HCT116 (cell line): ENCODE results near the gene FOXK1. TPM values are rescaled to one million over a fixed set of nuclear protein-coding genes. Genes with fewer than 3 reads are reported as not detected.

Experiments
- ATAC-seq: fragments of 200-7000 bp; cut with Tn5 transposase; 2 replicates; pipeline ENCODE4 v1.9.1; 2020; ENCODE audit warnings: mild to moderate bottlenecking, moderate library complexity
- BruUV-seq: library from RNA; stranded (reverse); fragments of 400-500 nt; replicated peaks from 2 replicates; lab custom pipeline; 2021; lab: Mats Ljungman, UMichigan
- CTCF ChIA-PET: fragments of 300-600 bp; sonication (Branson Sonifier 250); formaldehyde crosslinking; loops from one replicate; lab custom pipeline; 2021; ENCODE audit warnings: antibody characterized with exemption; lab: Charles Lee
- POLR2A ChIA-PET: fragments of 300-600, 350-600 bp; sonication (Branson Sonifier 250); formaldehyde crosslinking; loops from one replicate; lab custom pipeline; 2021; ENCODE audit warnings: antibody characterized with exemption; lab: Charles Lee
- RAD21 ChIA-PET, 2 experiments: fragments of 300-600 bp; sonication (Branson Sonifier 250); formaldehyde crosslinking; loops; one replicate each; lab custom pipeline; 2023; ENCODE audit warnings: low total read pairs in 2 of 2; ENCODE audit not compliant: uncharacterized antibody in 2 of 2, unreplicated experiment in 2 of 2, low non-redundant PET in 1 of 2; lab: Charles Lee
- DNase-seq: peaks from one replicate; pipeline ENCODE4 v3.0.0-alpha.2; 2010; ENCODE audit warnings: low read depth, low spot score
- H2AFZ ChIP-seq: fragments of 200-600 bp; shearing (Covaris generic), sonication (generic); 2 replicates; pipeline ENCODE4 v1.6.1; 2017; ENCODE audit warnings: low read depth, mixed run types, mixed read lengths, antibody characterized with exemption, low read length; ENCODE audit not compliant: poor library complexity, severe bottlenecking
- H3K27ac ChIP-seq: 2 replicates; pipeline ENCODE4 v1.5.1; 2012; ENCODE audit warnings: low read depth, low read length
- H3K27me3 ChIP-seq: fragments of 200-600 bp; sonication (generic); 2 replicates; pipeline ENCODE4 v1.6.1; 2016; ENCODE audit warnings: mixed run types, low read length, mixed read lengths; ENCODE audit not compliant: insufficient read depth
- H3K36me3 ChIP-seq, 2 experiments: fragments of 200-500 bp in 1 of 2; fragments of 200-600 bp in 1 of 2; sonication (Bioruptor generic) in 1 of 2; sonication (generic) in 1 of 2; 2 replicates each; pipeline versions ENCODE4 v1.5.1 to v1.6.1; 2014 to 2016; ENCODE audit warnings: low read length in 2 of 2, inconsistent platforms in 1 of 2, mixed read lengths in 1 of 2, mixed run types in 1 of 2; ENCODE audit not compliant: insufficient read depth in 2 of 2, control insufficient read depth in 1 of 2
- H3K4me1 ChIP-seq, 2 experiments: fragments of 200-600 bp in 1 of 2; sonication (generic) in 1 of 2; 2 replicates each; pipeline versions ENCODE4 v1.5.1 to v1.6.1; 2012 to 2017; ENCODE audit warnings: low read length in 2 of 2, inconsistent platforms in 1 of 2, mild to moderate bottlenecking in 1 of 2, mixed read lengths in 1 of 2, mixed run types in 1 of 2, moderate library complexity in 1 of 2; ENCODE audit not compliant: insufficient read depth in 2 of 2, control insufficient read depth in 1 of 2
- H3K4me2 ChIP-seq: fragments of 200-600 bp; sonication (generic); 2 replicates; pipeline ENCODE4 v1.6.1; 2017; ENCODE audit warnings: mixed run types, low read length, mixed read lengths
- H3K4me3 ChIP-seq, 2 experiments: fragments of 200-600 bp in 1 of 2; sonication (generic) in 1 of 2; replicated peaks in 1 of 2; 2 replicates each; pipeline ENCODE4 v1.5.1; 2011 to 2016; ENCODE audit warnings: low read length in 2 of 2, control low read depth in 1 of 2, low read depth in 1 of 2, mild to moderate bottlenecking in 1 of 2, mixed read lengths in 1 of 2, mixed run types in 1 of 2
- H3K79me2 ChIP-seq: fragments of 200-600 bp; sonication (generic); 2 replicates; pipeline ENCODE4 v1.6.1; 2017; ENCODE audit warnings: mild to moderate bottlenecking, mixed run types, low read length, moderate library complexity, mixed read lengths; ENCODE audit not compliant: insufficient read depth
- H3K9ac ChIP-seq: fragments of 200-600 bp; sonication (generic); 2 replicates; pipeline ENCODE4 v1.6.1; 2016; ENCODE audit warnings: low read length, mixed read lengths
- H3K9me2 ChIP-seq: fragments of 200-600 bp; sonication (generic), shearing (Covaris generic); 2 replicates; pipeline ENCODE4 v1.6.1; 2017; ENCODE audit warnings: mixed run types, mild to moderate bottlenecking, moderate library complexity; ENCODE audit not compliant: insufficient read depth
- H3K9me3 ChIP-seq, 2 experiments: fragments of 200-500 bp in 1 of 2; fragments of 200-600 bp in 1 of 2; sonication (Bioruptor generic) in 1 of 2; sonication (generic) in 1 of 2; 2 replicates each; pipeline ENCODE4 v1.6.1; 2014 to 2017; ENCODE audit warnings: low read length in 2 of 2, mixed read lengths in 2 of 2, inconsistent platforms in 1 of 2, low read depth in 1 of 2, mild to moderate bottlenecking in 1 of 2, mixed run types in 1 of 2, moderate library complexity in 1 of 2; ENCODE audit not compliant: control insufficient read depth in 1 of 2, insufficient read depth in 1 of 2
- H4K20me1 ChIP-seq: fragments of 200-600 bp; sonication (generic), shearing (Covaris generic); 2 replicates; pipeline ENCODE4 v1.6.1; 2017; ENCODE audit warnings: mixed run types, mild to moderate bottlenecking, moderate library complexity; ENCODE audit not compliant: insufficient read depth
- CBX3 ChIP-seq: IDR thresholded peaks from 2 replicates; pipeline ENCODE4 v1.6.1; 2012; ENCODE audit warnings: low read depth
- CEBPB ChIP-seq: IDR thresholded peaks from 2 replicates; pipeline ENCODE4 v1.6.1; 2012; ENCODE audit warnings: low read depth
- EGR1 ChIP-seq: IDR thresholded peaks from 2 replicates; pipeline ENCODE4 v1.6.1; 2012; ENCODE audit warnings: low read depth
- ELF1 ChIP-seq: IDR thresholded peaks from 2 replicates; pipeline ENCODE4 v1.6.1; 2012; ENCODE audit warnings: low read depth, borderline replicate concordance
- EZH2 ChIP-seq: fragments of 200-600 bp; sonication (generic); IDR thresholded peaks from 2 replicates; pipeline ENCODE4 v1.6.1; 2017; ENCODE audit warnings: antibody characterized with exemption, mixed run types
- EZH2phosphoT487 ChIP-seq: fragments of 200-600 bp; IDR thresholded peaks from 2 replicates; pipeline ENCODE4 v1.6.1; 2018; ENCODE audit warnings: antibody characterized with exemption, borderline replicate concordance
- FOSL1 ChIP-seq: IDR thresholded peaks from 2 replicates; pipeline ENCODE4 v1.6.1; 2012; ENCODE audit warnings: low read depth
- JUND ChIP-seq: IDR thresholded peaks from 2 replicates; pipeline ENCODE4 v1.6.1; 2012
- POLR2AphosphoS5 ChIP-seq: IDR thresholded peaks from 2 replicates; pipeline ENCODE4 v1.6.1; 2011; ENCODE audit warnings: mild to moderate bottlenecking, low read depth, low read length, moderate library complexity
- RAD21 ChIP-seq: IDR thresholded peaks from 2 replicates; pipeline ENCODE4 v1.6.1; 2012; ENCODE audit warnings: low read depth, mild to moderate bottlenecking
- SIN3A ChIP-seq: IDR thresholded peaks from 2 replicates; pipeline ENCODE4 v1.6.1; 2012; ENCODE audit warnings: low read depth
- SP1 ChIP-seq: IDR thresholded peaks from 2 replicates; pipeline ENCODE4 v1.6.1; 2012; ENCODE audit warnings: low read depth
- SRF ChIP-seq: IDR thresholded peaks from 2 replicates; pipeline ENCODE4 v1.6.1; 2012; ENCODE audit warnings: low read depth
- YY1 ChIP-seq: IDR thresholded peaks from 2 replicates; pipeline ENCODE4 v1.6.1; 2011; ENCODE audit warnings: low read length, low read depth, moderate library complexity, mild to moderate bottlenecking; ENCODE audit not compliant: insufficient replicate concordance; ENCODE audit errors: extremely low read depth
- ZFX ChIP-seq: fragments of 450-650 bp; IDR thresholded peaks from 2 replicates; pipeline ENCODE4 v1.6.1; 2017
- intact Hi-C: fragments of 100-400 bp; cut with micrococcal nuclease; formaldehyde crosslinking; loops from 2 replicates; pipeline ENCODE4 v1.10.0; 2022
- total RNA-seq: library from RNA; stranded (reverse); gene quantifications from one replicate; pipeline ENCODE4 v1.2.1, GENCODE V29; 2021; ENCODE audit not compliant: unreplicated experiment
- TF ChIP-seq, protein P1 (sequence below), 3 experiments: fragments of 200-600 bp in 1 of 3; sonication (generic) in 1 of 3; IDR thresholded peaks in 2 of 3; conservative IDR thresholded peaks in 1 of 3; 2 replicates each; pipeline ENCODE4 v1.5.1; 2012 to 2017; ENCODE audit warnings: low read depth in 2 of 3, low read length in 2 of 3, antibody characterized with exemption in 1 of 3, borderline replicate concordance in 1 of 3, control low read depth in 1 of 3, mild to moderate bottlenecking in 1 of 3, mixed read lengths in 1 of 3, mixed run types in 1 of 3, moderate library complexity in 1 of 3; ENCODE audit not compliant: insufficient read depth in 1 of 3
- TF ChIP-seq, protein P2 (sequence below): IDR thresholded peaks from 2 replicates; pipeline ENCODE4 v1.6.1; 2012
- TF ChIP-seq, protein P3 (sequence below): IDR thresholded peaks from 2 replicates; pipeline ENCODE4 v1.6.1; 2011; ENCODE audit warnings: mild to moderate bottlenecking, low read length, moderate library complexity; ENCODE audit not compliant: insufficient replicate concordance; ENCODE audit errors: extremely low read depth
- TF ChIP-seq, protein P4 (sequence below): IDR thresholded peaks from 2 replicates; pipeline ENCODE4 v1.6.1; 2012
- TF ChIP-seq, protein P5 (sequence below): IDR thresholded peaks from 2 replicates; pipeline ENCODE4 v1.6.1; 2012; ENCODE audit warnings: low read depth

The FOXK1 gene
- total RNA-seq, 1 experiment from 2014 or later: 60.5 TPM

DNA sequence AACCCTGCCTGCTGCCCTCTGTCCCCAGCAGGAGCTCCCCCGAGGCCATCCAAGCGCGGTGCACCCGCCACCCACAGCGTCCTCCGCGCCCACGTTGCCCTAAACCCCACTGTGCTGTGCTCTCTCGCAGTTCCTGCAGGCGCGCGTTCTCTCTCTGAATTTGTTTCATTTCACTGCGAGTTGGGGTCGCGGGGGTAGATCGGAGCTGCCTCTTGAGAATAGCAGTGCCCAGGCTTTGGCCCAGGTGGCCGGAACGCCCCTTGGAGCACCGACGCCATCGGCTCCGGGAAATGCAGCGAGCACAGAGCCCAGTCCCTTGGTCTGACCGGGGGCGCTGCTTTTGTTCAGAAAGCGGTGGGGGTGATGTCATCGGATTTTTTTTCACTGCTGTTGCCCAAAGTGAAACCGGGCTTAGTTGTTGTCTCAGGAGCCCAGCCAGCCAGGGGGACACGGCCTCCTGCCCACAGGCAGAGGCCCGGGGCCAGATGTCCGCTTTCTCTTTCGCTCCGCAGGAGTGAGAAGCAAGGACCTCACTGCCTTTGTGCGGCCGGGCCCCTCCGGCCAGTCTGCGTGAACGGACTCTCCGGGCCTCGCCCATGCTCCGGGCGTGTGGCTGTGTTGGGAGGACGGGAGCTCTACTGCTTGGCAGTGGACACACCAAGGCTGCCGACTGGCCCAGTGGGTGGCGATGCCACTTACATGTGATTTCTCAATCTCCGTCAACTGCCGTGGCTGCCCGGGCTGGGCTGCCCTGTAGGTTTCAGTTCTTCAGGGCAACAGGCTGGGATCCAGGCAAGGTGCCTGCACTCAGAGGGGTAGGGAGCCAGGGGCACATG is 43.1 kb downstream of the FOXK1 start:
- Histone ChIP-seq H3K4me3 (no peak overlapping the region), H2AFZ (no peak overlapping the region), H3K27ac (no peak overlapping the region), H4K20me1 (no peaks in the 10 kb centered on the region), H3K36me3 (peaks cover 2 to 5% of the 10 kb centered on the region in 2 experiments; a peak in 1 of 4 replicates), H3K9me2 (no peaks in the 10 kb centered on the region), H3K4me2 (no peak overlapping the region), H3K9me3 (no peaks in the 10 kb centered on the region), H3K27me3 (no peaks in the 10 kb centered on the region), H3K9ac (no peak overlapping the region), H3K4me1 (no peaks in the 10 kb centered on the region), H3K79me2 (peaks cover 95% of the 10 kb centered on the region)
- ChIA-PET RAD21 (no interaction called here), CTCF (no interaction called here), POLR2A (no interaction called here)
- no peak for TF ChIP-seq CBX3
- no peak for TF ChIP-seq EZH2phosphoT487
- TF ChIP-seq SRF: no peak
- TF ChIP-seq CEBPB: no peak
- no peak for TF ChIP-seq YY1
- no peak for TF ChIP-seq SP1
- no peak for TF ChIP-seq SIN3A
- TF ChIP-seq, protein P1, sequence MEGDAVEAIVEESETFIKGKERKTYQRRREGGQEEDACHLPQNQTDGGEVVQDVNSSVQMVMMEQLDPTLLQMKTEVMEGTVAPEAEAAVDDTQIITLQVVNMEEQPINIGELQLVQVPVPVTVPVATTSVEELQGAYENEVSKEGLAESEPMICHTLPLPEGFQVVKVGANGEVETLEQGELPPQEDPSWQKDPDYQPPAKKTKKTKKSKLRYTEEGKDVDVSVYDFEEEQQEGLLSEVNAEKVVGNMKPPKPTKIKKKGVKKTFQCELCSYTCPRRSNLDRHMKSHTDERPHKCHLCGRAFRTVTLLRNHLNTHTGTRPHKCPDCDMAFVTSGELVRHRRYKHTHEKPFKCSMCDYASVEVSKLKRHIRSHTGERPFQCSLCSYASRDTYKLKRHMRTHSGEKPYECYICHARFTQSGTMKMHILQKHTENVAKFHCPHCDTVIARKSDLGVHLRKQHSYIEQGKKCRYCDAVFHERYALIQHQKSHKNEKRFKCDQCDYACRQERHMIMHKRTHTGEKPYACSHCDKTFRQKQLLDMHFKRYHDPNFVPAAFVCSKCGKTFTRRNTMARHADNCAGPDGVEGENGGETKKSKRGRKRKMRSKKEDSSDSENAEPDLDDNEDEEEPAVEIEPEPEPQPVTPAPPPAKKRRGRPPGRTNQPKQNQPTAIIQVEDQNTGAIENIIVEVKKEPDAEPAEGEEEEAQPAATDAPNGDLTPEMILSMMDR (IDR thresholded peaks at IDR 0.05 in 2 of 3, conservative IDR thresholded peaks at IDR 0.05 in 1 of 3; ENCODE audit: borderline replicate concordance in 1 of 3, insufficient read depth in 1 of 3, low read depth in 2 of 3, low read length in 2 of 3): no peak
- TF ChIP-seq, protein P2, sequence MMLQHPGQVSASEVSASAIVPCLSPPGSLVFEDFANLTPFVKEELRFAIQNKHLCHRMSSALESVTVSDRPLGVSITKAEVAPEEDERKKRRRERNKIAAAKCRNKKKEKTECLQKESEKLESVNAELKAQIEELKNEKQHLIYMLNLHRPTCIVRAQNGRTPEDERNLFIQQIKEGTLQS: no peak
- TF ChIP-seq FOSL1: no peak
- TF ChIP-seq, protein P3, sequence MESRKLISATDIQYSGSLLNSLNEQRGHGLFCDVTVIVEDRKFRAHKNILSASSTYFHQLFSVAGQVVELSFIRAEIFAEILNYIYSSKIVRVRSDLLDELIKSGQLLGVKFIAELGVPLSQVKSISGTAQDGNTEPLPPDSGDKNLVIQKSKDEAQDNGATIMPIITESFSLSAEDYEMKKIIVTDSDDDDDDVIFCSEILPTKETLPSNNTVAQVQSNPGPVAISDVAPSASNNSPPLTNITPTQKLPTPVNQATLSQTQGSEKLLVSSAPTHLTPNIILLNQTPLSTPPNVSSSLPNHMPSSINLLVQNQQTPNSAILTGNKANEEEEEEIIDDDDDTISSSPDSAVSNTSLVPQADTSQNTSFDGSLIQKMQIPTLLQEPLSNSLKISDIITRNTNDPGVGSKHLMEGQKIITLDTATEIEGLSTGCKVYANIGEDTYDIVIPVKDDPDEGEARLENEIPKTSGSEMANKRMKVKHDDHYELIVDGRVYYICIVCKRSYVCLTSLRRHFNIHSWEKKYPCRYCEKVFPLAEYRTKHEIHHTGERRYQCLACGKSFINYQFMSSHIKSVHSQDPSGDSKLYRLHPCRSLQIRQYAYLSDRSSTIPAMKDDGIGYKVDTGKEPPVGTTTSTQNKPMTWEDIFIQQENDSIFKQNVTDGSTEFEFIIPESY: no peak
- no peak for TF ChIP-seq POLR2AphosphoS5
- TF ChIP-seq, protein P4, sequence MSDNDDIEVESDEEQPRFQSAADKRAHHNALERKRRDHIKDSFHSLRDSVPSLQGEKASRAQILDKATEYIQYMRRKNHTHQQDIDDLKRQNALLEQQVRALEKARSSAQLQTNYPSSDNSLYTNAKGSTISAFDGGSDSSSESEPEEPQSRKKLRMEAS: no peak
- TF ChIP-seq JUND: no peak
- no peak for TF ChIP-seq EGR1
- TF ChIP-seq ELF1: no peak
- TF ChIP-seq, protein P5, sequence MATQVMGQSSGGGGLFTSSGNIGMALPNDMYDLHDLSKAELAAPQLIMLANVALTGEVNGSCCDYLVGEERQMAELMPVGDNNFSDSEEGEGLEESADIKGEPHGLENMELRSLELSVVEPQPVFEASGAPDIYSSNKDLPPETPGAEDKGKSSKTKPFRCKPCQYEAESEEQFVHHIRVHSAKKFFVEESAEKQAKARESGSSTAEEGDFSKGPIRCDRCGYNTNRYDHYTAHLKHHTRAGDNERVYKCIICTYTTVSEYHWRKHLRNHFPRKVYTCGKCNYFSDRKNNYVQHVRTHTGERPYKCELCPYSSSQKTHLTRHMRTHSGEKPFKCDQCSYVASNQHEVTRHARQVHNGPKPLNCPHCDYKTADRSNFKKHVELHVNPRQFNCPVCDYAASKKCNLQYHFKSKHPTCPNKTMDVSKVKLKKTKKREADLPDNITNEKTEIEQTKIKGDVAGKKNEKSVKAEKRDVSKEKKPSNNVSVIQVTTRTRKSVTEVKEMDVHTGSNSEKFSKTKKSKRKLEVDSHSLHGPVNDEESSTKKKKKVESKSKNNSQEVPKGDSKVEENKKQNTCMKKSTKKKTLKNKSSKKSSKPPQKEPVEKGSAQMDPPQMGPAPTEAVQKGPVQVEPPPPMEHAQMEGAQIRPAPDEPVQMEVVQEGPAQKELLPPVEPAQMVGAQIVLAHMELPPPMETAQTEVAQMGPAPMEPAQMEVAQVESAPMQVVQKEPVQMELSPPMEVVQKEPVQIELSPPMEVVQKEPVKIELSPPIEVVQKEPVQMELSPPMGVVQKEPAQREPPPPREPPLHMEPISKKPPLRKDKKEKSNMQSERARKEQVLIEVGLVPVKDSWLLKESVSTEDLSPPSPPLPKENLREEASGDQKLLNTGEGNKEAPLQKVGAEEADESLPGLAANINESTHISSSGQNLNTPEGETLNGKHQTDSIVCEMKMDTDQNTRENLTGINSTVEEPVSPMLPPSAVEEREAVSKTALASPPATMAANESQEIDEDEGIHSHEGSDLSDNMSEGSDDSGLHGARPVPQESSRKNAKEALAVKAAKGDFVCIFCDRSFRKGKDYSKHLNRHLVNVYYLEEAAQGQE: no peak
- TF ChIP-seq RAD21: no peak
- no peak for TF ChIP-seq ZFX
- no peak for TF ChIP-seq EZH2
- no TSS peak for BruUV-seq
- ATAC-seq (no peak), DNase-seq (no peak)
- intact Hi-C loops: no loop called here
